Subcutaneous abdominal adipose tissue (tissue), 5 donors: ENCODE measurements around the gene SOBP.

ENCODE experiments used
- H3K27ac ChIP-seq: one replicate; pipeline ENCODE4 v1.7.0; 2013; ENCODE audit warnings: low read depth, mild to moderate bottlenecking, inconsistent platforms, low read length, moderate library complexity
- H3K27me3 ChIP-seq, 5 donors: one replicate each; pipeline ENCODE4 v1.7.0; 2013; ENCODE audit warnings: low read length in 5 of 5, inconsistent platforms in 1 of 5; ENCODE audit not compliant: control insufficient read depth in 5 of 5, insufficient read depth in 4 of 5
- H3K36me3 ChIP-seq, 5 donors: one replicate each; pipeline ENCODE4 v1.7.0; 2013; ENCODE audit warnings: low read length in 5 of 5; ENCODE audit not compliant: control insufficient read depth in 5 of 5, insufficient read depth in 5 of 5
- H3K4me1 ChIP-seq, 5 donors: one replicate each; pipeline ENCODE4 v1.7.0; 2013; ENCODE audit warnings: low read length in 5 of 5, mild to moderate bottlenecking in 3 of 5, moderate library complexity in 1 of 5; ENCODE audit not compliant: control insufficient read depth in 5 of 5, insufficient read depth in 5 of 5
- H3K4me3 ChIP-seq, 5 donors: one replicate each; pipeline ENCODE4 v1.7.0; 2013; ENCODE audit warnings: low read length in 5 of 5, low read depth in 1 of 5
- H3K9ac ChIP-seq, 5 donors: one replicate each; pipeline ENCODE4 v1.7.0; 2013; ENCODE audit warnings: low read length in 5 of 5, mild to moderate bottlenecking in 4 of 5, moderate library complexity in 3 of 5
- H3K9me3 ChIP-seq, 5 donors: one replicate each; pipeline ENCODE4 v1.7.0; 2013; ENCODE audit warnings: low read length in 5 of 5; ENCODE audit not compliant: control insufficient read depth in 5 of 5
- donor health status: healthy.
- donor health status: healthy.
- donor health status: healthy.
- donor health status: healthy.
- donor health status: healthy.

SOBP gene

GRCh38 chr6:107537559-107537958, 47.6 kb downstream of the SOBP start:
- no peaks in the 10 kb centered on the region for H3K27me3 ChIP-seq
- no peaks in the 10 kb centered on the region for H3K36me3 ChIP-seq
- no peak overlapping the region for H3K27ac ChIP-seq
- H3K4me1 ChIP-seq, result peaks cover 0 to 7% (median 4%) of the 10 kb centered on the region in 5 donors
- H3K9ac ChIP-seq, result no peak overlapping the region
- no peak overlapping the region for H3K4me3 ChIP-seq
- H3K9me3 ChIP-seq, result no peaks in the 10 kb centered on the region

DNA sequence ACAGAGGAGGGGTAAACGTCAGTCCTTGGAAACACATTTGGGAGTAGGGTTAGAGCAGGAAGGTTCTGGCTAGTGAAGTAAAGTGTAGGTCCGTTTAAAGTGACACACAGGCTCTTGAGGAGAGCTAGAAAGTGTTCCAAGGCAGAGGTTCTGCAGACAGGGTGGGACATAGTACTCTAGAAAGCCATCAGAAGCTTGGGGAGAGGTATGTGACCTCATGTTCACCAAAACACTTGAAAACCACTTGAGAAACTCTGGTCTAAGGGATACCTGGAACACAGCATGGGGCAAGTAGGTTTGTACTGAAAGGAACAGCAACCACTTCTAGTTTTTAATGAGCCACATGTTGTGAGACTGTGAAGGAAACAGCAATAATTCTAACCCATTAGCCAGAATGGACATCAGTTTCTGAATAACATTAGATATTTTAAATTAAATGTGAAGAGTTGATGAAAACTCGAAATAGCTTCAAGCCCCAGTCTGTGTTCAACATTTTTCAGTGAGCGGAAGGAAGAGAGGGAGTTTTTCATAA, 49.0 kb downstream of the SOBP start:
- no peaks in the 10 kb centered on the region for H3K9me3 ChIP-seq
- H3K9ac ChIP-seq, result no peak overlapping the region
- no peaks in the 10 kb centered on the region for H3K36me3 ChIP-seq
- H3K27me3 ChIP-seq, result no peaks in the 10 kb centered on the region
- no peak overlapping the region for H3K27ac ChIP-seq
- no peak overlapping the region for H3K4me3 ChIP-seq
- H3K4me1 ChIP-seq, result peaks cover 0 to 6% (median 0%) of the 10 kb centered on the region in 5 donors

DNA sequence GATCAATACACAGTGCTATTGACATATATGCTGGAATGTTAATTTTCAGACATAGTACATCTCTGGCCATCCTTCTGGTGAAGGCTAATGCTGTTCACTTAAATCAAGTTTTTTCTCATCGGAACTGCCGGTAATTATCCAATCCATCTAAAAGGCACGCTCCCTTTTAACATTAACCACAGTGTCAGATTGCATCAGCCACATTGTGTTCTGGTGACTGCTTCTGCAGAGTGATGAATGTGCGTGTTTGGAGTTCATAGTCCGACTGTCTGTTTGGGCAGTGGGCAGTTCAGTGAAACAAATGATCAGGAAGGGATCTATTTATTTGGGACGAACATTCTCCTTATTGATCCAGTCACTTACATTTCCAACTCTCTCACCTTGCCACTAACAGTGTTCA, 49.5 kb downstream of the SOBP start:
- Histone ChIP-seq H3K27me3 (no peaks in the 10 kb centered on the region), H3K9me3 (no peaks in the 10 kb centered on the region), H3K4me3 (no peak overlapping the region), H3K36me3 (no peaks in the 10 kb centered on the region), H3K9ac (no peak overlapping the region), H3K4me1 (peaks cover 0 to 5% (median 0%) of the 10 kb centered on the region in 5 donors), H3K27ac (no peak overlapping the region)

DNA sequence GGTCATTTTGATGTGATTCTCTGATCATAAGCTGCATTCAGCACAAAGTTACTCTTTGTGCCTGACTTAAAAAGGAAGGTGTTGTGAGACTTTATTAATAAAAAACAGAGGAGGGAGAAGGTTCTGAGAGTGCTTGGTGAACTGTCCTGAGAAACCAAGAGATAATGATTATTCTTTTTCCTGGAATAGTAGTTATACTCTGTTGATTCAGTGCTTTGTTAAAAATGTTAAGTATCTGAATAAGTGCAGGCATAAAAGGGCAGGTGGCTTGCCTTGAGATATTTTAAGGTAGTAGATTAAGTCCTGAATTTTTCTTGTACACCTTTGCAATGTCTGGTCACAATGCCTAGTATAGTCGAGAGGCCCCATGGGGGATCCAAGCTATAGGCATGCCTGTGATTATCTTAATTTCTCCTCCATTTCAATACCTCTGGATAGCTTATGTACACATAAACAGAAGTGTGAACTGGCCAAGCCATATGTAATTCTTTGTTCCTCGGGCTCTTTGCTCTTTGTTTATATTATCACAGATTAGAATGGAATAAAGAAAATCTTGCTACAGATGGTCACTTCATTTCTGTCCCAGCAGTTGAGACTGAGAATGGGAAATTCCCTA, 50.0 kb downstream of the SOBP start:
- H3K36me3 ChIP-seq, result no peaks in the 10 kb centered on the region
- no peak overlapping the region for H3K9ac ChIP-seq
- no peaks in the 10 kb centered on the region for H3K9me3 ChIP-seq
- H3K4me3 ChIP-seq, result no peak overlapping the region
- H3K27me3 ChIP-seq, result no peaks in the 10 kb centered on the region
- no peak overlapping the region for H3K27ac ChIP-seq
- no peaks in the 10 kb centered on the region for H3K4me1 ChIP-seq

DNA sequence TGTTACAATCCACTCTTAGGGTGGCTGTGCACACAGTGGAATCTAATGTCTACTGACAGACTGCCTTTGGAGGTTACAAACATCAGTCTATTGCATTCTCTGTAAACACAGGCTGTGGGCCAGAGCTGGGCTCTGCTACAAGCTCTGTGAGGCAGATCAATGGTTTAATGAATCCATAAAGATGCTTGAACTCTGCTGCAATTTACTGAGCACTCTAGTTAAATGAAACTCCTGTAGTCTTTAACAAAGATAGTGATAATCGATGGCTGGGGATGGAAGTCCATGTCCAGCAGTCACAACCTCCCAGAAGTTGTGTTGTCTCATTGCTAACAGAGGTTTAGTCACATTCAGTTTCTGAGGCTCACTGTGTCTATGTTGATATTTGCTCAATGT, 50.5 kb downstream of the SOBP start:
- Histone ChIP-seq H3K36me3 (no peaks in the 10 kb centered on the region), H3K9me3 (no peaks in the 10 kb centered on the region), H3K4me3 (no peak overlapping the region), H3K27me3 (no peaks in the 10 kb centered on the region), H3K27ac (no peak overlapping the region), H3K9ac (no peak overlapping the region), H3K4me1 (no peaks in the 10 kb centered on the region)

DNA sequence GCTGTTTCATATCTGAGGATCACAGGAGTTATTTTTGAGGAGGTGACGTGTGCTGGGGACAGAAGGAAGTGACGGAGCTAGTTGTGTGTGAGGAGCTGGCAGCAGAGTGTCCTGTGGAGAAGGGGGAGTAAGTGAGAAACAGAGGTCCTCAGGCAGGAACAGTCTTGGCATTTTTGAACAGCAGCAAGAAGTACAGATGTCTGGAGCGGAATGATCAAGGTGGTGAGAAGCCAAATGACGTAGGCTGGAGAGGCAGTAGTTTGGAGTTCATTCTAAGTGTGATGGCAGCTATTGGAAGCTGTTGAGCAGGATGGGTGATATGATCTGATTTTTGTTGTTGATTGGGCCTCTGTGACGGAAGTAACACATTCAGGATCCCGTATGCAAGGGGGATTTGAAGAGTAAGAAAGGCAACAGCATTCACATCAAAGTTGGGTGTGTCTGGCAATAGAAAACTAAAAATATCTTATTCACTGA, 52.3 kb downstream of the SOBP start:
- Histone ChIP-seq H3K27me3 (no peaks in the 10 kb centered on the region), H3K4me1 (no peaks in the 10 kb centered on the region), H3K9ac (no peak overlapping the region), H3K4me3 (no peak overlapping the region), H3K27ac (no peak overlapping the region), H3K36me3 (no peaks in the 10 kb centered on the region), H3K9me3 (no peaks in the 10 kb centered on the region)

DNA sequence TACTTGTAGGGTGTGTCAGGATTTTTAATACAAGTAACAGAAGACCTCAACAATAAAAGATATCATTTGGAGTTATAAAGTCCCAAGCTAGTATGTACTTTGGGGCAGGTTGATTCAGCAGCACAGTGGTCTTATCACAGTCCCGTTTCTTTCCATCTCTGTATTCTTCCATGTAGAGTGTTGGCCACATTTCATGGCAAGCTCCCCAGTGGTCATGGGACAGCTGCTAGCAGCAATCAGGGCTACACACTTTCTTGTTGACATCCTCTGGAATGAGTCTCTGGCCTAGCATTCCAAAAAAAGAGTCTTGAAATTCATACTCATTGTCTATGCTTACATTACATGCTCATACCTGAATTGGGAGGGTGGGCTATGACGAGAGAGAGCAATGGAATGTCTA, 53.2 kb downstream of the SOBP start:
- Histone ChIP-seq H3K4me1 (no peaks in the 10 kb centered on the region), H3K36me3 (no peaks in the 10 kb centered on the region), H3K9me3 (no peaks in the 10 kb centered on the region), H3K9ac (no peak overlapping the region), H3K4me3 (no peak overlapping the region), H3K27ac (no peak overlapping the region), H3K27me3 (no peaks in the 10 kb centered on the region)

DNA sequence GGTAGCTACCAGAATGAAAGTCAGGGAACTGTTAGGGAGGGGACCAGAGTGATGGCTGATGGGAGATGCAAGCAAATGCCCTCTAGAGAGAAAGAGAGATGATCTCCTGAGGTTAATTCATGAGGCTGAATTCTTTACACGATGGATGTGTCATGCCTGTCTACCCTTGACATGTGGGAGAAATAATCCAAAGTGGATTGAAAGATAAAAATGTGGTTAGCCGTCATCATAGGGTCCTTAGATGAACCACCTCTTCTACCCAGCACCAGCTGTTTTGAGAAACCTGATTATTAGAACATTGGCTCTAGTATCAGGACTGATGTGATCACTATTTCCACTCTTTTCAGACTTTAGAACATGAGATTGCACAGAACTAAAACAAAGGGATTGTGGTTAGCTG, 53.6 kb downstream of the SOBP start:
- H3K4me3 ChIP-seq, result no peak overlapping the region
- no peak overlapping the region for H3K9ac ChIP-seq
- H3K27me3 ChIP-seq, result no peaks in the 10 kb centered on the region
- H3K36me3 ChIP-seq, result no peaks in the 10 kb centered on the region
- no peaks in the 10 kb centered on the region for H3K9me3 ChIP-seq
- H3K4me1 ChIP-seq, result no peaks in the 10 kb centered on the region
- H3K27ac ChIP-seq, result no peak overlapping the region

GRCh38 chr6:107545763-107546162, 55.8 kb downstream of the SOBP start:
- no peak overlapping the region for H3K4me3 ChIP-seq
- H3K27me3 ChIP-seq, result no peaks in the 10 kb centered on the region
- peaks cover 0 to 6% (median 0%) of the 10 kb centered on the region in 5 donors for H3K36me3 ChIP-seq
- no peak overlapping the region for H3K9ac ChIP-seq
- H3K4me1 ChIP-seq, result no peaks in the 10 kb centered on the region
- no peaks in the 10 kb centered on the region for H3K9me3 ChIP-seq
- H3K27ac ChIP-seq, result no peak overlapping the region

DNA sequence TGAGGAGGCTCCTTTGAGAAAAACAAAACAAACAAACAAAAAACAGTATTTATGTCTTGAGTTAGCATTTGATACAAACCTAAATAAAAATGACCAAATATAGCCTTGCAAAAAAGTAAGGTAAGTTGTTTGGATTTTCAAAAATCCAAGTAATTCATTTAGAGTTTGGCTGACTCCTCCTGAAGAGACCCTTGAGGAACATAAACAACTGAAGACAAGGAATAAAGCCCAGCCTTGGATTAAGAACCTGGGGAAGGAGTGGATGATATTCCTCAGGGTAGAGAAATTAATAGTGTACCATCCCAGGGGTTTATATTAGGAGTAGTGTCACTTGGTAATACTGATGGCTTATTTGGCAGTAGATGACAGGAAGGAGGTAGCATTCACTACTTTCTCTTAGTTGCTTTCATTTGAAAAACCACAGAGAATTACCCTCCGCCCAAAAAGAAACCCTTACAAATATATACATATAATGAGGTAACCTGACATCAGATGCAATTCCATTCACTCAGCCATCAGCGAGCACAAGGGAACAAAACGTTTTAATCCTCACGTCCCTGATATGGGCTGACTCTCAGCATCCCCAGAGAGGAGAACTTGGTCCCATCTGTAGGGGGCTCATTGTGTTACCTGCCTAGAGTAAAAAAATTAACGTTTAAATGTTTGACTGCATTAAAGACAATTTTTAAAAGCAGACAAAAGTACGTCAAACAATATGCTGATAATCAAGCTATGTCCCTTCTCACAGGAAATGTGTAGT, 57.0 kb downstream of the SOBP start:
- peaks cover 0 to 6% (median 0%) of the 10 kb centered on the region in 5 donors for H3K36me3 ChIP-seq
- H3K27me3 ChIP-seq, result no peaks in the 10 kb centered on the region
- H3K27ac ChIP-seq, result no peak overlapping the region
- H3K4me3 ChIP-seq, result no peak overlapping the region
- H3K4me1 ChIP-seq, result no peaks in the 10 kb centered on the region
- no peak overlapping the region for H3K9ac ChIP-seq
- no peaks in the 10 kb centered on the region for H3K9me3 ChIP-seq
